Lower leg skin (tissue), 3 donors: Measurements from ENCODE around the gene MTSS2.

ENCODE experiments used
- CTCF ChIP-seq, 3 donors: fragments of 450-650 bp; IDR thresholded peaks; one replicate each; pipeline ENCODE4 v1.5.1; 2016; ENCODE audit warnings: antibody characterized with exemption in 3 of 3, mild to moderate bottlenecking in 3 of 3, moderate library complexity in 2 of 3
- POLR2A ChIP-seq, 2 donors: fragments of 450-650 bp; IDR thresholded peaks; one replicate each; pipeline ENCODE4 v1.6.1; 2016 to 2017; ENCODE audit warnings: antibody characterized with exemption in 2 of 2, mild to moderate bottlenecking in 1 of 2, moderate library complexity in 1 of 2

DNA sequence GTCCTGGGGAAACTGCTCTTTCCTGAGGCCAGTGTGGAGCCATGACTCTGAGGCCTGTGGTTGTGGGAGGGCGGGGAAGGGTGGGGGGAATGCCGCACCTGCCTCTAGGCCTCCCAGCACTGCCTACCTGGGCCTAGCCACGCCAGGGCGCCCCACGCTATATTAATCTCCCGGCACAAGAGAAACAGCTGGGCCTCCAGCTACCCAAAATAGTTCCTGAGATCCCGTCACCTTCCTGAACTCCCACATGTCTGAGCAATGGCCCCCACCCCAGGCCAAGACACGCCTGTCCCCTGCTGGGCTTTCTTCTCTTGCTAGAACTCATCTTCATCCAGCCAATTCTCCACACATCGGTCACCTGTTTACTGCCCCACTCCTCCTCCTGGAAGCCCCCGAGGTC is 13.0 kb upstream of the MTSS2 start:
- no peak for TF ChIP-seq POLR2A (IDR thresholded peaks at IDR 0.05)
- TF ChIP-seq CTCF (IDR thresholded peaks at IDR 0.05): no peak
